Mucosa of descending colon (tissue), 3 donors: ENCODE data around the gene AGPAT3. TPM values are rescaled to one million over a fixed set of nuclear protein-coding genes. Genes with fewer than 3 reads are reported as not detected.

Experiments
- ATAC-seq: fragments of 200-7000 bp; cut with Tn5 transposase; one replicate; pipeline ENCODE4 v1.9.1; 2020; ENCODE audit warnings: mild to moderate bottlenecking, moderate library complexity
- DNase-seq, 3 donors: peaks; one replicate each; pipeline ENCODE4 v3.0.0-alpha.2; 2020
- H3K36me3 ChIP-seq: fragments of 200-600 bp; one replicate; pipeline ENCODE4 v1.8.0; 2021; ENCODE audit warnings: low read depth, mild to moderate bottlenecking
- H3K4me1 ChIP-seq: fragments of 200-600 bp; one replicate; pipeline ENCODE4 v1.8.0; 2021; ENCODE audit warnings: low read depth, mild to moderate bottlenecking
- H3K4me3 ChIP-seq: fragments of 200-600 bp; one replicate; pipeline ENCODE4 v1.8.0; 2021; ENCODE audit warnings: mild to moderate bottlenecking
- H3K9me3 ChIP-seq: fragments of 200-600 bp; one replicate; pipeline ENCODE4 v1.8.0; 2021; ENCODE audit warnings: mild to moderate bottlenecking
- CTCF ChIP-seq: fragments of 200-600 bp; IDR thresholded peaks from one replicate; pipeline ENCODE4 v1.8.0; 2022; ENCODE audit warnings: antibody characterized with exemption, mild to moderate bottlenecking
- intact Hi-C, 2 donors: fragments of 100-400 bp; cut with DNase I in 1 of 2; cut with micrococcal nuclease in 1 of 2; formaldehyde crosslinking; loops; one replicate each; pipeline versions ENCODE4 v1.11.0 to v1.11.1; 2022; cut with DNase I, micrococcal nuclease
- total RNA-seq, 3 donors: library from RNA; stranded (reverse); fragmentation: NEBNext Ultra II Directional in 2 of 3; extraction: Animal tissue kit (Norgen Biotek cat#: 25700) in 2 of 3; gene quantifications; one replicate each; pipeline versions ENCODE4 v1.2.1 to v1.2.4, GENCODE V29; 2021 to 2023
- donor health status: DM: no; HTN: no; CAD: no; lungs with moderate emphysema.
- donor health status: DM: no; HTN: no; CAD: no.
- donor health status: DM: no; HTN: yes; CAD: no.

AGPAT3 gene
- total RNA-seq, 3 donors from 2014 or later: 77.7 to 120 (median 97.7) TPM

GRCh38 chr21:43903451-43904091, 38.5 kb downstream of the AGPAT3 start:
- intact Hi-C loops: no loop called here
- ATAC-seq: peak; percentile 90

GRCh38 chr21:43904331-43904781, 39.3 kb downstream of the AGPAT3 start:
- no peak for ATAC-seq
- intact Hi-C loops: no loop called here

More at GRCh38 chr21:43903451-43904091, 38.5 kb downstream of the AGPAT3 start:
- H3K4me1 ChIP-seq: peaks cover 10% of the 10 kb centered on the region
- DNase-seq: peak in 2 of 3 donors; percentile 51 to 59
- H3K9me3 ChIP-seq: no peaks in the 10 kb centered on the region
- no peak for TF ChIP-seq CTCF
- H3K36me3 ChIP-seq: no peaks in the 10 kb centered on the region
- H3K4me3 ChIP-seq: no peak overlapping the region

GRCh38 chr21:43905726-43906455, 40.9 kb downstream of the AGPAT3 start:
- TF ChIP-seq CTCF: no peak
- Histone ChIP-seq H3K36me3 (no peaks in the 10 kb centered on the region), H3K4me1 (peaks cover 10% of the 10 kb centered on the region), H3K9me3 (no peaks in the 10 kb centered on the region), H3K4me3 (no peak overlapping the region)
- ATAC-seq (no peak), DNase-seq (no peak)
- intact Hi-C loops: no loop called here

More at GRCh38 chr21:43904331-43904781, 39.3 kb downstream of the AGPAT3 start:
- peaks cover 10% of the 10 kb centered on the region for H3K4me1 ChIP-seq
- no peak for DNase-seq
- H3K9me3 ChIP-seq: no peaks in the 10 kb centered on the region
- no peaks in the 10 kb centered on the region for H3K36me3 ChIP-seq
- TF ChIP-seq CTCF: no peak
- H3K4me3 ChIP-seq: no peak overlapping the region

GRCh38 chr21:43906585-43907370, 41.8 kb downstream of the AGPAT3 start:
- Histone ChIP-seq H3K36me3 (no peaks in the 10 kb centered on the region), H3K4me1 (peaks cover 10% of the 10 kb centered on the region), H3K9me3 (no peaks in the 10 kb centered on the region), H3K4me3 (no peak overlapping the region)
- intact Hi-C loops: no loop called here
- DNase-seq (no peak), ATAC-seq (no peak)
- TF ChIP-seq CTCF: no peak

GRCh38 chr21:43907751-43908150, 42.7 kb downstream of the AGPAT3 start:
- DNase-seq (no peak), ATAC-seq (no peak)
- H3K4me3 ChIP-seq: no peak overlapping the region
- H3K9me3 ChIP-seq: peaks cover 6% of the 10 kb centered on the region
- no peak for TF ChIP-seq CTCF
- H3K36me3 ChIP-seq: no peaks in the 10 kb centered on the region
- H3K4me1 ChIP-seq: peaks cover 8% of the 10 kb centered on the region
- intact Hi-C loops: no loop called here
